Caco-2 (cell line): Measurements from ENCODE around the gene SLIT3. TPM values are rescaled to one million over a fixed set of nuclear protein-coding genes. Genes with fewer than 3 reads are reported as not detected.

Experiments used
- BruUV-seq: library from RNA; stranded (reverse); fragments of 400-500 nt; replicated peaks from 2 replicates; lab custom pipeline; 2021; lab: Mats Ljungman, UMichigan
- CTCF ChIA-PET: fragments of 300-600 bp; sonication (Branson Sonifier 250); formaldehyde crosslinking; loops from one replicate; lab custom pipeline; 2022; ENCODE audit warnings: antibody characterized with exemption; lab: Charles Lee
- POLR2A ChIA-PET: fragments of 300-600 bp; sonication (Branson Sonifier 250); formaldehyde crosslinking; loops from one replicate; lab custom pipeline; 2022; ENCODE audit warnings: antibody characterized with exemption; lab: Charles Lee
- DNase-seq, 2 experiments: peaks; one replicate each; pipeline versions ENCODE4 v3.0.0 to v3.0.0-alpha.2; 2020 to 2022
- H3K27me3 ChIP-seq: replicated peaks from 2 replicates; pipeline ENCODE4 v1.6.0; 2011; ENCODE audit warnings: low read length; ENCODE audit not compliant: control insufficient read depth, insufficient read depth
- H3K36me3 ChIP-seq: 2 replicates; pipeline ENCODE4 v1.5.1; 2011; ENCODE audit warnings: low read length; ENCODE audit not compliant: control insufficient read depth, insufficient read depth
- H3K4me1 ChIP-seq: fragments of 250-450 bp; sonication (Bioruptor Pico); 2 replicates; pipeline ENCODE4 v1.5.1; 2020; ENCODE audit warnings: mild to moderate bottlenecking
- H3K4me3 ChIP-seq: 2 replicates; pipeline ENCODE4 v1.5.1; 2011; ENCODE audit warnings: low read depth, mild to moderate bottlenecking, control low read depth, low read length
- H3K9me3 ChIP-seq: fragments of 250-450 bp; sonication (Bioruptor Pico); 2 replicates; pipeline ENCODE4 v1.5.1; 2020; ENCODE audit warnings: mild to moderate bottlenecking, moderate library complexity
- H3K27ac Mint-ChIP-seq: one replicate; pipeline ENCODE4 v1.8.0; 2022; ENCODE audit warnings: mixed read lengths; ENCODE audit not compliant: unreplicated experiment
- H3K27me3 Mint-ChIP-seq: one replicate; pipeline ENCODE4 v1.8.0; 2022; ENCODE audit warnings: mixed read lengths; ENCODE audit not compliant: insufficient read depth, unreplicated experiment
- H3K36me3 Mint-ChIP-seq: one replicate; pipeline ENCODE4 v1.8.0; 2022; ENCODE audit warnings: mild to moderate bottlenecking, mixed read lengths; ENCODE audit not compliant: insufficient read depth, unreplicated experiment
- H3K4me1 Mint-ChIP-seq: one replicate; pipeline ENCODE4 v1.8.0; 2022; ENCODE audit warnings: low read depth, mixed read lengths; ENCODE audit not compliant: unreplicated experiment
- H3K4me3 Mint-ChIP-seq: one replicate; pipeline ENCODE4 v1.8.0; 2022; ENCODE audit warnings: mild to moderate bottlenecking, moderate library complexity, mixed read lengths; ENCODE audit not compliant: unreplicated experiment
- H3K9me3 Mint-ChIP-seq: one replicate; pipeline ENCODE4 v1.8.0; 2022; ENCODE audit warnings: mixed read lengths; ENCODE audit not compliant: unreplicated experiment
- CTCF ChIP-seq, 2 experiments: fragments of 200-600 bp in 1 of 2; IDR thresholded peaks; 1 replicate in 1 of 2; 2 replicates in 1 of 2; pipeline versions ENCODE4 v1.5.1 to v1.8.0; 2011 to 2022; ENCODE audit warnings: antibody characterized with exemption in 1 of 2, control low read depth in 1 of 2, inconsistent platforms in 1 of 2, low read depth in 1 of 2, low read length in 1 of 2, mild to moderate bottlenecking in 1 of 2, moderate library complexity in 1 of 2; ENCODE audit not compliant: insufficient read depth in 1 of 2, severe bottlenecking in 1 of 2, unreplicated experiment in 1 of 2
- intact Hi-C: fragments of 100-400 bp; cut with micrococcal nuclease; formaldehyde crosslinking; loops from one replicate; pipeline ENCODE4 v1.10.0; 2022; ENCODE audit not compliant: unreplicated experiment
- total RNA-seq: library from RNA; stranded (reverse); gene quantifications from 2 replicates; pipeline ENCODE4 v1.2.3, GENCODE V29; 2022

Gene SLIT3
- total RNA-seq, 1 experiment from 2014 or later, result 2.1 TPM

GRCh38 chr5:169341556-169341955 is 40.6 kb upstream of the SLIT3 start:
- no TSS peak for BruUV-seq
- no peaks in the 10 kb centered on the region for H3K4me1 Mint-ChIP-seq
- DNase-seq, result no peak
- no peak overlapping the region for H3K4me3 ChIP-seq
- no peak overlapping the region for H3K4me3 Mint-ChIP-seq
- H3K36me3 Mint-ChIP-seq, result no peaks in the 10 kb centered on the region
- H3K27ac Mint-ChIP-seq, result no peak overlapping the region
- no peaks in the 10 kb centered on the region for H3K36me3 ChIP-seq
- no peaks in the 10 kb centered on the region for H3K4me1 ChIP-seq
- ChIA-PET POLR2A (no interaction called here), CTCF (no interaction called here)
- no peaks in the 10 kb centered on the region for H3K9me3 Mint-ChIP-seq
- no peaks in the 10 kb centered on the region for H3K27me3 ChIP-seq
- no peaks in the 10 kb centered on the region for H3K27me3 Mint-ChIP-seq
- TF ChIP-seq CTCF (IDR thresholded peaks at IDR 0.05; ENCODE audit: insufficient read depth in 1 of 2, low read depth in 1 of 2, low read length in 1 of 2, severe bottlenecking in 1 of 2, unreplicated experiment in 1 of 2), result no peak
- no peaks in the 10 kb centered on the region for H3K9me3 ChIP-seq
- intact Hi-C loops, result no loop called here

GRCh38 chr5:169339869-169340268 is 38.9 kb upstream of the SLIT3 start:
- Mint-ChIP-seq H3K9me3 (no peaks in the 10 kb centered on the region), H3K4me1 (no peaks in the 10 kb centered on the region), H3K27ac (no peak overlapping the region), H3K27me3 (no peaks in the 10 kb centered on the region), H3K36me3 (no peaks in the 10 kb centered on the region), H3K4me3 (no peak overlapping the region)
- no peak overlapping the region for H3K4me3 ChIP-seq
- H3K27me3 ChIP-seq, result no peaks in the 10 kb centered on the region
- POLR2A ChIA-PET, result no interaction called here
- CTCF ChIA-PET, result no interaction called here
- no peaks in the 10 kb centered on the region for H3K4me1 ChIP-seq
- intact Hi-C loops, result no loop called here
- no peak for DNase-seq
- H3K36me3 ChIP-seq, result no peaks in the 10 kb centered on the region
- TF ChIP-seq CTCF (IDR thresholded peaks at IDR 0.05; ENCODE audit: insufficient read depth in 1 of 2, low read depth in 1 of 2, low read length in 1 of 2, severe bottlenecking in 1 of 2, unreplicated experiment in 1 of 2), result no peak
- H3K9me3 ChIP-seq, result no peaks in the 10 kb centered on the region
- no TSS peak for BruUV-seq

- H3K27me3 ChIP-seq, result no peaks in the 10 kb centered on the region
- Mint-ChIP-seq H3K4me3 (no peak overlapping the region), H3K4me1 (no peaks in the 10 kb centered on the region), H3K36me3 (no peaks in the 10 kb centered on the region), H3K27ac (no peak overlapping the region), H3K9me3 (no peaks in the 10 kb centered on the region), H3K27me3 (no peaks in the 10 kb centered on the region)
- no TSS peak for BruUV-seq
- H3K4me3 ChIP-seq, result no peak overlapping the region
- ChIA-PET CTCF (no interaction called here), POLR2A (no interaction called here)
- no peak for DNase-seq
- H3K9me3 ChIP-seq, result no peaks in the 10 kb centered on the region
- H3K36me3 ChIP-seq, result no peaks in the 10 kb centered on the region
- no peak for TF ChIP-seq CTCF (IDR thresholded peaks at IDR 0.05; ENCODE audit: insufficient read depth in 1 of 2, low read depth in 1 of 2, low read length in 1 of 2, severe bottlenecking in 1 of 2, unreplicated experiment in 1 of 2)
- 0 out of 2 replicates have a peak, but pooled peaks cover 7% of the 10 kb centered on the region for H3K4me1 ChIP-seq
- intact Hi-C loops, result no loop called here
Measured at GRCh38 chr5:169336242-169336641, 35.3 kb upstream of the SLIT3 start.
